ENCODE results near the gene BRICD5. TPM values are rescaled to one million over a fixed set of nuclear protein-coding genes. Genes with fewer than 3 reads are reported as not detected.

Gene BRICD5
- total RNA-seq, 1 experiment from 2014 or later: 17.1 TPM

DNA sequence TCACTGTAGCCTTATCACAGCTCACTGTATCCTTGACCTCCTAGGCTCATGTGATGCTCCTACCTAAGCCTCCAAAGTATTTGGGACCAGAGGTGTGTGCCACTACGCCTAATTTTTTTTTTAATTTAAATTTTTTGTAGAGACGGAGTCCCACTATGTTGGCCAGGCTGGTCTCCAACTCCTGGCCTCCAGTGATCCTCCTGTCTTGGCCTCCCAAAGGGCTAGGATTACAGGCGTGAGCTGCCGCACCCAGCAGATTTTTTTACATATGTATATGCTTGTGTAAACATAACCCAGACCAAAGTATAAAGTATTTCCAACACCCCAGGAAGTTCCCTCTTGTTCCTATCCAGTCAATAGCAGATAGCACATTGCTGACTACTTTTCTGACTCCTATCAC, 5.7 kb upstream of the BRICD5 start:
- ChIA-PET POLR2A (ENCODE audit: unreplicated experiment) (interaction anchor here (0.7 kb wide), 1 partner anchor 72 kb away, joined by 5 read pairs; no protein-coding TSS in a partner anchor), CTCF (no interaction called here)
- Histone ChIP-seq H3K4me1 (replicated peaks; ENCODE audit: insufficient read depth) (peaks cover 28% of the 10 kb centered on the region), H3K27ac (peak overlapping the region; percentile 92), H3K9me2 (ENCODE audit: insufficient read depth) (no peaks in the 10 kb centered on the region), H3K4me3 (peak overlapping the region; percentile 77), H3F3A (ENCODE audit: insufficient read depth, low read depth) (peaks cover 38% of the 10 kb centered on the region), H3K36me3 (ENCODE audit: low read depth) (no peaks in the 10 kb centered on the region), H3K27me3 (ENCODE audit: insufficient read depth, low read depth) (no peaks in the 10 kb centered on the region), H4K20me1 (ENCODE audit: insufficient read depth) (peaks cover 19% of the 10 kb centered on the region; the same call in 1 of the 2 replicates), H3K9me3 (ENCODE audit: insufficient read depth, low read depth) (no peaks in the 10 kb centered on the region), H2AFZ (no peak overlapping the region), H3K4me2 (peak overlapping the region; percentile 81), H3K79me2 (ENCODE audit: low read depth) (peaks cover 25% of the 10 kb centered on the region)
- intact Hi-C loops (cut with micrococcal nuclease; ENCODE audit: unreplicated experiment): no loop called here
- TF ChIP-seq EZH2 (IDR thresholded peaks at IDR 0.05; ENCODE audit: low read depth): no peak
- TF ChIP-seq, protein P1, sequence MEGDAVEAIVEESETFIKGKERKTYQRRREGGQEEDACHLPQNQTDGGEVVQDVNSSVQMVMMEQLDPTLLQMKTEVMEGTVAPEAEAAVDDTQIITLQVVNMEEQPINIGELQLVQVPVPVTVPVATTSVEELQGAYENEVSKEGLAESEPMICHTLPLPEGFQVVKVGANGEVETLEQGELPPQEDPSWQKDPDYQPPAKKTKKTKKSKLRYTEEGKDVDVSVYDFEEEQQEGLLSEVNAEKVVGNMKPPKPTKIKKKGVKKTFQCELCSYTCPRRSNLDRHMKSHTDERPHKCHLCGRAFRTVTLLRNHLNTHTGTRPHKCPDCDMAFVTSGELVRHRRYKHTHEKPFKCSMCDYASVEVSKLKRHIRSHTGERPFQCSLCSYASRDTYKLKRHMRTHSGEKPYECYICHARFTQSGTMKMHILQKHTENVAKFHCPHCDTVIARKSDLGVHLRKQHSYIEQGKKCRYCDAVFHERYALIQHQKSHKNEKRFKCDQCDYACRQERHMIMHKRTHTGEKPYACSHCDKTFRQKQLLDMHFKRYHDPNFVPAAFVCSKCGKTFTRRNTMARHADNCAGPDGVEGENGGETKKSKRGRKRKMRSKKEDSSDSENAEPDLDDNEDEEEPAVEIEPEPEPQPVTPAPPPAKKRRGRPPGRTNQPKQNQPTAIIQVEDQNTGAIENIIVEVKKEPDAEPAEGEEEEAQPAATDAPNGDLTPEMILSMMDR (conservative IDR thresholded peaks at IDR 0.05): no peak
- no peak for DNase-seq
- BruUV-seq (replicated peaks): no TSS peak

DNA sequence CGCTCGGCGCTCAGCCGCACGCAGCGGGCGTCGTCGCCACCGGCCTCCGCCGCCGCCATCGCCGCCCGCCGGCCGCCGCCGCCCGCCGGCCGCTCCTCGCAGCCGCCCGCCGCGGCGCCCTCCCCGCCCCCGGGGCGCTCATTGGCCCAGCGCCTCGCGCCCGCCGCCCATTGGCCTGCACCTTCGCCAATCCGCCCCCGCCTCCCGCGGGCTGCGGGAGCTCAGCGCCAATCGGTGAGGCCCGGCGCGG, 4.0 kb upstream of the BRICD5 start, which contains the start of gene PGP:
Gene PGP (minus strand): TSS at position 122 of the 250 bp plus-strand sequence. CDS start 63 bp downstream, at position 59.
- H4K20me1 ChIP-seq (ENCODE audit: insufficient read depth): peaks cover 19% of the 10 kb centered on the region; the same call in 1 of the 2 replicates
- BruUV-seq (replicated peaks): no TSS peak
- peak within 1 kb of the TSS; percentile 99 for H3K4me2 ChIP-seq
- POLR2A ChIA-PET (ENCODE audit: unreplicated experiment): interaction anchor here (0.6 to 1.9 kb wide), 4 partner anchors 60 to 318 kb away, joined by 3 to 16 read pairs (median 7); partner anchors contain the start of genes TBC1D24 and TRAF7
- peak within 1 kb of the TSS; percentile 87 for H2AFZ ChIP-seq
- H3K4me3 ChIP-seq: peak within 1 kb of the TSS; percentile 85
- intact Hi-C loops (cut with micrococcal nuclease; ENCODE audit: unreplicated experiment): loop anchor here (1.0 to 5.0 kb wide), 2 partner anchors 38 to 59 kb away; partner anchors contain the start of genes ECI1 and TRAF7
- H3K9me2 ChIP-seq (ENCODE audit: insufficient read depth): no peaks in the 10 kb centered on the region
- peaks cover 53% of the 10 kb centered on the region for H3F3A ChIP-seq (ENCODE audit: insufficient read depth, low read depth)
- H3K27me3 ChIP-seq (ENCODE audit: insufficient read depth, low read depth): no peaks in the 10 kb centered on the region
- no peak for DNase-seq
- no peak for TF ChIP-seq EZH2 (IDR thresholded peaks at IDR 0.05; ENCODE audit: low read depth)
- TF ChIP-seq, protein P1 (conservative IDR thresholded peaks at IDR 0.05): no peak
- peak within 1 kb of the TSS; percentile 92 for H3K27ac ChIP-seq
- H3K79me2 ChIP-seq (ENCODE audit: low read depth): peaks cover 25% of the 10 kb centered on the region
- CTCF ChIA-PET: interaction anchor here (1.0 kb wide), 1 partner anchor 20 kb away, joined by 4 read pairs; no protein-coding TSS in a partner anchor
- H3K4me1 ChIP-seq (replicated peaks; ENCODE audit: insufficient read depth): peaks cover 28% of the 10 kb centered on the region
- no peaks in the 10 kb centered on the region for H3K9me3 ChIP-seq (ENCODE audit: insufficient read depth, low read depth)
- no peaks in the 10 kb centered on the region for H3K36me3 ChIP-seq (ENCODE audit: low read depth)

DNA sequence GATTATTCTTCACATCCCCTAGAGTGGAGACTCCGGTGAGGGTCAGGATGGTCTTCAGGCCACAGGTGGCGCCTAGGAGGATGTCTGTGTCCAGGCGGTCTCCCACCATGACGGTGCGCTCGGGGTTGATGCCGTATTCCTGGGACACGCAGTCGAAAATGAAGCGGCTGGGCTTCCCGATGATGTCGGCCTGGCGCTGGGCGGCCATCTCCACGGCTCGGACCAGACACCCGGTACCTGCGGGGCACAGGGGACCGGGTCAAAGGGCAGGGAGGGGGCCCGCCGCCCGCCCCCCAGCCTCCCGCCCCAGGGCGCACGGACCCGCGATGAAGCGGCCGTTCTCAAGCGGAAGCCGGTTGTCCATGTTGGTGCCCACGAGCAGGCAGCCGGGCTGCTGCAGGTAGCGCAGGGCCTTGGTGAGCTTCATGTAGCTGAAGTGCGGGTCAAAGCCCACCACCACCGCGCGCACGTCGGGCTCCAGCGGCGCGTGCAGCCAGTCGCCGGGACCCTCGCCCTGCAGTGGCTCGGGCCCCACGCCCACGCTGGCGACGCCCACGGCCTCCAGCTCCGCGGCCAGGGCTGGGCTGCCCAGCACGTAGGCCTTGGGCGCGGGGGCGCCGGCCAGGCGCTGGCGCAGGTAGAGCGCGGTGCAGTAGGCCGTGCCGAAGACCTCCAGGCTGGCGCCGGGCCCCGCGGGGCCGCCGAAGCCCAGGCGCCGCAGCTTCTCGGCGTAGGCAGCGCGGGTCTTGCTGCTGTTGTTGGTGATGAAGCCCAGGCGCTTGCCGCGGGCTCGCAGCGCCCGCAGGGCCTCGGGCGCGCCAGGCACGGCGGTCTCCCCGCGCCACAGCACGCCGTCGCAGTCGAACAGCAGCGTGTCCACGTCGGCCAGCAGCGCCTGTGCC, 3.4 kb upstream of the BRICD5 start:
- Histone ChIP-seq H3K36me3 (ENCODE audit: low read depth) (no peaks in the 10 kb centered on the region), H3K4me1 (replicated peaks; ENCODE audit: insufficient read depth) (peaks cover 28% of the 10 kb centered on the region), H3K27ac (no peak overlapping the region), H3K79me2 (ENCODE audit: low read depth) (peaks cover 25% of the 10 kb centered on the region), H3K9me2 (ENCODE audit: insufficient read depth) (no peaks in the 10 kb centered on the region), H3K9me3 (ENCODE audit: insufficient read depth, low read depth) (no peaks in the 10 kb centered on the region), H2AFZ (no peak overlapping the region; the same call in 1 of the 2 replicates), H3K27me3 (ENCODE audit: insufficient read depth, low read depth) (no peaks in the 10 kb centered on the region), H3K4me2 (peak overlapping the region; percentile 99), H3F3A (ENCODE audit: insufficient read depth, low read depth) (peaks cover 53% of the 10 kb centered on the region), H3K4me3 (peak overlapping the region; percentile 85), H4K20me1 (ENCODE audit: insufficient read depth) (peaks cover 19% of the 10 kb centered on the region; the same call in 1 of the 2 replicates)
- DNase-seq: no peak
- BruUV-seq (replicated peaks): no TSS peak
- POLR2A ChIA-PET (ENCODE audit: unreplicated experiment): interaction anchor here (0.6 to 1.9 kb wide), 4 partner anchors 59 to 319 kb away, joined by 3 to 16 read pairs (median 7); partner anchors contain the start of genes TBC1D24 and TRAF7
- intact Hi-C loops (cut with micrococcal nuclease; ENCODE audit: unreplicated experiment): loop anchor here (1.0 to 5.0 kb wide), 2 partner anchors 38 to 59 kb away; partner anchors contain the start of genes ECI1 and TRAF7
- TF ChIP-seq, protein P1 (conservative IDR thresholded peaks at IDR 0.05): no peak
- TF ChIP-seq EZH2 (IDR thresholded peaks at IDR 0.05; ENCODE audit: low read depth): no peak
- CTCF ChIA-PET: interaction anchor here (1.0 kb wide), 1 partner anchor 19 kb away, joined by 4 read pairs; no protein-coding TSS in a partner anchor

All from PC-9 (cell line).